Measurements from ENCODE around the gene PNKP. TPM values are rescaled to one million over a fixed set of nuclear protein-coding genes. Genes with fewer than 3 reads are reported as not detected.

PNKP gene
- total RNA-seq, 1 experiment from 2014 or later: 146 TPM

GRCh38 chr19:49812997-49813861, 54.1 kb downstream of the PNKP start, which contains the start of gene FUZ (continued):
- TF ChIP-seq, protein P1, sequence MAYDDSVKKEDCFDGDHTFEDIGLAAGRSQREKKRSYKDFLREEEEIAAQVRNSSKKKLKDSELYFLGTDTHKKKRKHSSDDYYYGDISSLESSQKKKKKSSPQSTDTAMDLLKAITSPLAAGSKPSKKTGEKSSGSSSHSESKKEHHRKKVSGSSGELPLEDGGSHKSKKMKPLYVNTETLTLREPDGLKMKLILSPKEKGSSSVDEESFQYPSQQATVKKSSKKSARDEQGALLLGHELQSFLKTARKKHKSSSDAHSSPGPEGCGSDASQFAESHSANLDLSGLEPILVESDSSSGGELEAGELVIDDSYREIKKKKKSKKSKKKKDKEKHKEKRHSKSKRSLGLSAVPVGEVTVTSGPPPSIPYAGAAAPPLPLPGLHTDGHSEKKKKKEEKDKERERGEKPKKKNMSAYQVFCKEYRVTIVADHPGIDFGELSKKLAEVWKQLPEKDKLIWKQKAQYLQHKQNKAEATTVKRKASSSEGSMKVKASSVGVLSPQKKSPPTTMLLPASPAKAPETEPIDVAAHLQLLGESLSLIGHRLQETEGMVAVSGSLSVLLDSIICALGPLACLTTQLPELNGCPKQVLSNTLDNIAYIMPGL (CRISPR knock-in tag; IDR thresholded peaks at IDR 0.05): no peak
- TF ChIP-seq ZNF219 (CRISPR knock-in tag; IDR thresholded peaks at IDR 0.05; ENCODE audit: borderline replicate concordance): no peak
- no peak; the same call in 1 of the 2 replicates for TF ChIP-seq IRF1 (CRISPR knock-in tag; IDR thresholded peaks at IDR 0.05)
- TF ChIP-seq ZNF416 (CRISPR knock-in tag; IDR thresholded peaks at IDR 0.05): 0 out of 2 replicates have a peak, but pooled peaks have one; percentile 71
- TF ChIP-seq, protein P2, sequence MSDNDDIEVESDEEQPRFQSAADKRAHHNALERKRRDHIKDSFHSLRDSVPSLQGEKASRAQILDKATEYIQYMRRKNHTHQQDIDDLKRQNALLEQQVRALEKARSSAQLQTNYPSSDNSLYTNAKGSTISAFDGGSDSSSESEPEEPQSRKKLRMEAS (CRISPR knock-in tag; IDR thresholded peaks at IDR 0.05): peak; percentile 73; the same call in 1 of the 2 replicates
- peak; percentile 96 for TF ChIP-seq FOXK1 (CRISPR knock-in tag; IDR thresholded peaks at IDR 0.05)
- TF ChIP-seq CREM (CRISPR knock-in tag; IDR thresholded peaks at IDR 0.05): no peak
- peak; percentile 59; the same call in 1 of the 2 replicates for TF ChIP-seq USF2 (CRISPR knock-in tag; IDR thresholded peaks at IDR 0.05)
- TF ChIP-seq, protein P3, sequence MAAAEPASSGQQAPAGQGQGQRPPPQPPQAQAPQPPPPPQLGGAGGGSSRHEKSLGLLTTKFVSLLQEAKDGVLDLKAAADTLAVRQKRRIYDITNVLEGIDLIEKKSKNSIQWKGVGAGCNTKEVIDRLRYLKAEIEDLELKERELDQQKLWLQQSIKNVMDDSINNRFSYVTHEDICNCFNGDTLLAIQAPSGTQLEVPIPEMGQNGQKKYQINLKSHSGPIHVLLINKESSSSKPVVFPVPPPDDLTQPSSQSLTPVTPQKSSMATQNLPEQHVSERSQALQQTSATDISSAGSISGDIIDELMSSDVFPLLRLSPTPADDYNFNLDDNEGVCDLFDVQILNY (CRISPR knock-in tag; IDR thresholded peaks at IDR 0.05): peak; percentile 91
- no peak for TF ChIP-seq SMAD3 (CRISPR knock-in tag; IDR thresholded peaks at IDR 0.05; ENCODE audit: borderline replicate concordance)
- TF ChIP-seq, protein P4, sequence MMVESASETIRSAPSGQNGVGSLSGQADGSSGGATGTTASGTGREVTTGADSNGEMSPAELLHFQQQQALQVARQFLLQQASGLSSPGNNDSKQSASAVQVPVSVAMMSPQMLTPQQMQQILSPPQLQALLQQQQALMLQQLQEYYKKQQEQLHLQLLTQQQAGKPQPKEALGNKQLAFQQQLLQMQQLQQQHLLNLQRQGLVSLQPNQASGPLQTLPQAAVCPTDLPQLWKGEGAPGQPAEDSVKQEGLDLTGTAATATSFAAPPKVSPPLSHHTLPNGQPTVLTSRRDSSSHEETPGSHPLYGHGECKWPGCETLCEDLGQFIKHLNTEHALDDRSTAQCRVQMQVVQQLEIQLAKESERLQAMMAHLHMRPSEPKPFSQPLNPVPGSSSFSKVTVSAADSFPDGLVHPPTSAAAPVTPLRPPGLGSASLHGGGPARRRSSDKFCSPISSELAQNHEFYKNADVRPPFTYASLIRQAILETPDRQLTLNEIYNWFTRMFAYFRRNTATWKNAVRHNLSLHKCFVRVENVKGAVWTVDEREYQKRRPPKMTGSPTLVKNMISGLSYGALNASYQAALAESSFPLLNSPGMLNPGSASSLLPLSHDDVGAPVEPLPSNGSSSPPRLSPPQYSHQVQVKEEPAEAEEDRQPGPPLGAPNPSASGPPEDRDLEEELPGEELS (CRISPR knock-in tag; IDR thresholded peaks at IDR 0.05): 0 out of 2 replicates have a peak, but pooled peaks have one; percentile 57
- TF ChIP-seq, protein P5, sequence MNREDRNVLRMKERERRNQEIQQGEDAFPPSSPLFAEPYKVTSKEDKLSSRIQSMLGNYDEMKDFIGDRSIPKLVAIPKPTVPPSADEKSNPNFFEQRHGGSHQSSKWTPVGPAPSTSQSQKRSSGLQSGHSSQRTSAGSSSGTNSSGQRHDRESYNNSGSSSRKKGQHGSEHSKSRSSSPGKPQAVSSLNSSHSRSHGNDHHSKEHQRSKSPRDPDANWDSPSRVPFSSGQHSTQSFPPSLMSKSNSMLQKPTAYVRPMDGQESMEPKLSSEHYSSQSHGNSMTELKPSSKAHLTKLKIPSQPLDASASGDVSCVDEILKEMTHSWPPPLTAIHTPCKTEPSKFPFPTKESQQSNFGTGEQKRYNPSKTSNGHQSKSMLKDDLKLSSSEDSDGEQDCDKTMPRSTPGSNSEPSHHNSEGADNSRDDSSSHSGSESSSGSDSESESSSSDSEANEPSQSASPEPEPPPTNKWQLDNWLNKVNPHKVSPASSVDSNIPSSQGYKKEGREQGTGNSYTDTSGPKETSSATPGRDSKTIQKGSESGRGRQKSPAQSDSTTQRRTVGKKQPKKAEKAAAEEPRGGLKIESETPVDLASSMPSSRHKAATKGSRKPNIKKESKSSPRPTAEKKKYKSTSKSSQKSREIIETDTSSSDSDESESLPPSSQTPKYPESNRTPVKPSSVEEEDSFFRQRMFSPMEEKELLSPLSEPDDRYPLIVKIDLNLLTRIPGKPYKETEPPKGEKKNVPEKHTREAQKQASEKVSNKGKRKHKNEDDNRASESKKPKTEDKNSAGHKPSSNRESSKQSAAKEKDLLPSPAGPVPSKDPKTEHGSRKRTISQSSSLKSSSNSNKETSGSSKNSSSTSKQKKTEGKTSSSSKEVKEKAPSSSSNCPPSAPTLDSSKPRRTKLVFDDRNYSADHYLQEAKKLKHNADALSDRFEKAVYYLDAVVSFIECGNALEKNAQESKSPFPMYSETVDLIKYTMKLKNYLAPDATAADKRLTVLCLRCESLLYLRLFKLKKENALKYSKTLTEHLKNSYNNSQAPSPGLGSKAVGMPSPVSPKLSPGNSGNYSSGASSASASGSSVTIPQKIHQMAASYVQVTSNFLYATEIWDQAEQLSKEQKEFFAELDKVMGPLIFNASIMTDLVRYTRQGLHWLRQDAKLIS (CRISPR knock-in tag; IDR thresholded peaks at IDR 0.05; ENCODE audit: borderline replicate concordance): no peak
- TF ChIP-seq JAZF1 (CRISPR knock-in tag; IDR thresholded peaks at IDR 0.05): no peak
- TF ChIP-seq, protein P6, sequence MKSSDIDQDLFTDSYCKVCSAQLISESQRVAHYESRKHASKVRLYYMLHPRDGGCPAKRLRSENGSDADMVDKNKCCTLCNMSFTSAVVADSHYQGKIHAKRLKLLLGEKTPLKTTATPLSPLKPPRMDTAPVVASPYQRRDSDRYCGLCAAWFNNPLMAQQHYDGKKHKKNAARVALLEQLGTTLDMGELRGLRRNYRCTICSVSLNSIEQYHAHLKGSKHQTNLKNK (CRISPR knock-in tag; IDR thresholded peaks at IDR 0.05): no peak
- peak; percentile 9; the same call in 1 of the 2 replicates for TF ChIP-seq TEAD1 (CRISPR knock-in tag; IDR thresholded peaks at IDR 0.05)
- no peak for TF ChIP-seq IRF2 (CRISPR knock-in tag; IDR thresholded peaks at IDR 0.05; ENCODE audit: borderline replicate concordance, low read depth)
- TF ChIP-seq AR (CRISPR knock-in tag; IDR thresholded peaks at IDR 0.05): no peak
- TF ChIP-seq ZNF425 (CRISPR knock-in tag; conservative IDR thresholded peaks at IDR 0.05): no peak
